OCI-LY7 (cell line): Measurements from ENCODE around the gene SRR. TPM values are rescaled to one million over a fixed set of nuclear protein-coding genes. Genes with fewer than 3 reads are reported as not detected.

Source experiments
- BruUV-seq: library from RNA; stranded (reverse); fragments of 400-500 nt; replicated peaks from 2 replicates; lab custom pipeline; 2021; lab: Mats Ljungman, UMichigan
- CTCF ChIA-PET: fragments of 300-600 bp; sonication (Branson Sonifier 250); formaldehyde crosslinking; loops from one replicate; lab custom pipeline; 2022; ENCODE audit warnings: antibody characterized with exemption; ENCODE audit not compliant: unreplicated experiment; lab: Charles Lee
- POLR2A ChIA-PET: fragments of 300-600 bp; sonication (Branson Sonifier 250); formaldehyde crosslinking; loops from one replicate; lab custom pipeline; 2022; ENCODE audit warnings: antibody characterized with exemption; lab: Charles Lee
- DNase-seq: peaks from one replicate; pipeline ENCODE4 v3.0.0-alpha.2; 2015; ENCODE audit warnings: low spot score
- H2AFZ ChIP-seq: fragments of 200-600 bp; sonication (generic), shearing (Covaris generic); 2 replicates; pipeline ENCODE4 v1.6.1; 2014; ENCODE audit warnings: mild to moderate bottlenecking, antibody characterized with exemption, low read length, moderate library complexity
- H3K27ac ChIP-seq: fragments of 200-600 bp; sonication (generic); 2 replicates; pipeline ENCODE4 v1.5.1; 2014; ENCODE audit warnings: mixed run types, low read depth, mild to moderate bottlenecking, moderate library complexity, low read length, inconsistent platforms; ENCODE audit not compliant: poor library complexity, severe bottlenecking
- H3K36me3 ChIP-seq: fragments of 200-600 bp; sonication (generic); 2 replicates; pipeline ENCODE4 v1.6.1; 2014; ENCODE audit warnings: mild to moderate bottlenecking, antibody characterized with exemption, low read length, moderate library complexity, mixed read lengths; ENCODE audit not compliant: insufficient read depth
- H3K4me1 ChIP-seq: fragments of 200-600 bp; sonication (generic); 2 replicates; pipeline ENCODE4 v1.5.1; 2014; ENCODE audit warnings: mild to moderate bottlenecking, low read length; ENCODE audit not compliant: insufficient read depth, poor library complexity, severe bottlenecking
- H3K4me2 ChIP-seq: fragments of 200-600 bp; sonication (generic); 2 replicates; pipeline ENCODE4 v1.6.1; 2014; ENCODE audit warnings: mild to moderate bottlenecking, low read length
- H3K4me3 ChIP-seq: fragments of 200-600 bp; sonication (generic); 2 replicates; pipeline ENCODE4 v1.5.1; 2014; ENCODE audit warnings: mild to moderate bottlenecking, low read depth, low read length; ENCODE audit not compliant: poor library complexity, severe bottlenecking
- H3K79me2 ChIP-seq: fragments of 200-600 bp; sonication (generic); 2 replicates; pipeline ENCODE4 v1.6.1; 2016; ENCODE audit warnings: low read depth, mild to moderate bottlenecking, low read length, moderate library complexity, mixed read lengths; ENCODE audit not compliant: insufficient read depth
- H3K9me2 ChIP-seq: fragments of 200-600 bp; sonication (generic); 2 replicates; pipeline ENCODE4 v1.6.1; 2016; ENCODE audit warnings: mild to moderate bottlenecking, low read length, mixed read lengths; ENCODE audit not compliant: insufficient read depth
- H3K9me3 ChIP-seq: fragments of 200-600 bp; sonication (generic); 2 replicates; pipeline ENCODE4 v1.6.1; 2014; ENCODE audit warnings: mild to moderate bottlenecking, mixed run types, low read length, mixed read lengths
- H4K20me1 ChIP-seq: fragments of 200-600 bp; sonication (generic); 2 replicates; pipeline ENCODE4 v1.6.1; 2014; ENCODE audit warnings: mild to moderate bottlenecking, antibody characterized with exemption, low read length, moderate library complexity, mixed read lengths; ENCODE audit not compliant: insufficient read depth
- EZH2phosphoT487 ChIP-seq: fragments of 200-600 bp; sonication (generic); IDR thresholded peaks from 2 replicates; pipeline ENCODE4 v1.6.1; 2018; ENCODE audit warnings: low read depth, borderline replicate concordance, mild to moderate bottlenecking, mixed run types, antibody characterized with exemption, low read length, moderate library complexity, mixed read lengths
- intact Hi-C: fragments of 100-400 bp; cut with micrococcal nuclease; formaldehyde crosslinking; loops from one replicate; pipeline ENCODE4 v1.10.0; 2022; ENCODE audit not compliant: unreplicated experiment
- total RNA-seq, 2 experiments: library from RNA; depleted of rRNA in 1 of 2; stranded (reverse); fragments of >200 nt in 1 of 2; shearing (Covaris generic) in 1 of 2; gene quantifications; 2 replicates each; pipeline ENCODE4 v1.2.3, GENCODE V29; 2014 to 2022
- TF ChIP-seq, protein P1 (sequence below): fragments of 200-600 bp; sonication (generic); conservative IDR thresholded peaks from 2 replicates; pipeline ENCODE4 v1.5.1; 2014; ENCODE audit warnings: mild to moderate bottlenecking, antibody characterized with exemption, low read length, moderate library complexity, mixed read lengths

Gene SRR
- total RNA-seq, 2 experiments from 2014 or later: 3.8 to 12.1 TPM

DNA sequence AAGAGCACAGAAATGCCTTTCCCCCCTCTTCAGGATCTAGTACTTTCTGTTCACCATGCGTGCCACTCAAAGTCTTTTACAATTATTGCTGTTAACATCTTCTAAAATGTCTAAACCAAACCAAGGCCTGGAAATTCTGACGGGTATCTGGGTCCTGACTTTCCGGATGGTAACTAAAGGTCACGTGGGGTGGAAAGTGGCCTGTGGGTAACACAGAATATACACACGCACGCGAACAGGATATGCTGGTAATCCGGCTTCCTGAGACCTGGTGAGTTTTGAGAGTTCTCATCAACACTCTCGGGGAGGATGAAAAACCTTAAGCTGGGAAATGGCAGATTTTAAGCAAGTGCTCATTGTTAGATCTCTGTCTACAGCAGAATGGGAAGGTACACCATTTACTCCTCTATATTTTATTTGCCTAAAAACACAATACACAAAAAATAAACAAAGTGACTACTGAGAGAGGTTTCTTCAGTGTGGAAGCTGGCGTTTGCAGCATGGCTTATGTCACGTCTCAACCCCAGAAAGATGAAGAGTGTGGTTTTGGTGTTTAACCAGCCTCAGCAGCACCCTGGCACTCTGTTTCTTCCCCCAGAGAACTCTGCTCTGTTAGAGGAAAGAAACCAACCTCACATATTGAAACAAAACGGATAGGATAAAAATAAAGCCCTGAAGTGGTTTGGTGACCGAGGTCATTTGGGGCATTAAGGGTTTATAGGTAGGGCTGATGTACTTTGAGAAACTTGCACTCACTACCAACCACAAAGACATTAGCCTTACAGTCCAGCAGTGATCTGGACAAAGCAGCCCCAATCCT is 37.5 kb upstream of the SRR start:
- no peaks in the 10 kb centered on the region for H4K20me1 ChIP-seq
- no TSS peak for BruUV-seq
- H2AFZ ChIP-seq: no peak overlapping the region
- H3K79me2 ChIP-seq: no peaks in the 10 kb centered on the region
- H3K4me1 ChIP-seq: peaks cover 3% of the 10 kb centered on the region
- H3K9me2 ChIP-seq: no peaks in the 10 kb centered on the region
- H3K4me2 ChIP-seq: peak overlapping the region; percentile 7; the same call in 1 of the 2 replicates
- H3K4me3 ChIP-seq: no peak overlapping the region
- intact Hi-C loops: no loop called here
- no peaks in the 10 kb centered on the region for H3K9me3 ChIP-seq
- ChIA-PET CTCF (no interaction called here), POLR2A (no interaction called here)
- DNase-seq: no peak
- H3K27ac ChIP-seq: no peak overlapping the region
- no peak for TF ChIP-seq EZH2phosphoT487
- TF ChIP-seq, protein P1, sequence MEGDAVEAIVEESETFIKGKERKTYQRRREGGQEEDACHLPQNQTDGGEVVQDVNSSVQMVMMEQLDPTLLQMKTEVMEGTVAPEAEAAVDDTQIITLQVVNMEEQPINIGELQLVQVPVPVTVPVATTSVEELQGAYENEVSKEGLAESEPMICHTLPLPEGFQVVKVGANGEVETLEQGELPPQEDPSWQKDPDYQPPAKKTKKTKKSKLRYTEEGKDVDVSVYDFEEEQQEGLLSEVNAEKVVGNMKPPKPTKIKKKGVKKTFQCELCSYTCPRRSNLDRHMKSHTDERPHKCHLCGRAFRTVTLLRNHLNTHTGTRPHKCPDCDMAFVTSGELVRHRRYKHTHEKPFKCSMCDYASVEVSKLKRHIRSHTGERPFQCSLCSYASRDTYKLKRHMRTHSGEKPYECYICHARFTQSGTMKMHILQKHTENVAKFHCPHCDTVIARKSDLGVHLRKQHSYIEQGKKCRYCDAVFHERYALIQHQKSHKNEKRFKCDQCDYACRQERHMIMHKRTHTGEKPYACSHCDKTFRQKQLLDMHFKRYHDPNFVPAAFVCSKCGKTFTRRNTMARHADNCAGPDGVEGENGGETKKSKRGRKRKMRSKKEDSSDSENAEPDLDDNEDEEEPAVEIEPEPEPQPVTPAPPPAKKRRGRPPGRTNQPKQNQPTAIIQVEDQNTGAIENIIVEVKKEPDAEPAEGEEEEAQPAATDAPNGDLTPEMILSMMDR: no peak
- H3K36me3 ChIP-seq: peaks cover 22% of the 10 kb centered on the region; the same call in 1 of the 2 replicates

DNA sequence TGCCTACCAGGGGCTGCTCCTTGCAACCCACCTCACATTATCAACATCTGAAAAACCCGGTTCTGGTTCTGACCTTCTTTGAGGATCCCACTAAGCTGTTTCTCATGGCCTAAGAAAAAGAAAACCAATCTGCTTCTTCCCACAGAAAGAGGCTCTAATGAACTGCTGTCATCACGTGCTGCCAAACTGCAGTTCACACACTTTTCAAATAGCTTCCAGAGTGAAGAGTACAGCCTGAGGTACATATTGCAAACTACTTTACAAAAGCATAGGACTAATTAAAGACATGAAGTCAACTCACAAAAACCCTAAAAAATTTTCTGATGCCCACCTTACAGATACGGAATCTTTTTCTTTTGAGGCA is 36.9 kb upstream of the SRR start:
- intact Hi-C loops: no loop called here
- no peak overlapping the region for H2AFZ ChIP-seq
- ChIA-PET CTCF (no interaction called here), POLR2A (no interaction called here)
- no peaks in the 10 kb centered on the region for H4K20me1 ChIP-seq
- H3K79me2 ChIP-seq: no peaks in the 10 kb centered on the region
- H3K9me2 ChIP-seq: no peaks in the 10 kb centered on the region
- no peak overlapping the region for H3K4me3 ChIP-seq
- no peak overlapping the region; the same call in 1 of the 2 replicates for H3K4me2 ChIP-seq
- H3K4me1 ChIP-seq: peaks cover 3% of the 10 kb centered on the region
- DNase-seq: no peak
- no peaks in the 10 kb centered on the region for H3K9me3 ChIP-seq
- H3K27ac ChIP-seq: no peak overlapping the region
- peaks cover 17% of the 10 kb centered on the region; the same call in 1 of the 2 replicates for H3K36me3 ChIP-seq
- BruUV-seq: no TSS peak
- TF ChIP-seq, protein P1: no peak
- TF ChIP-seq EZH2phosphoT487: no peak

DNA sequence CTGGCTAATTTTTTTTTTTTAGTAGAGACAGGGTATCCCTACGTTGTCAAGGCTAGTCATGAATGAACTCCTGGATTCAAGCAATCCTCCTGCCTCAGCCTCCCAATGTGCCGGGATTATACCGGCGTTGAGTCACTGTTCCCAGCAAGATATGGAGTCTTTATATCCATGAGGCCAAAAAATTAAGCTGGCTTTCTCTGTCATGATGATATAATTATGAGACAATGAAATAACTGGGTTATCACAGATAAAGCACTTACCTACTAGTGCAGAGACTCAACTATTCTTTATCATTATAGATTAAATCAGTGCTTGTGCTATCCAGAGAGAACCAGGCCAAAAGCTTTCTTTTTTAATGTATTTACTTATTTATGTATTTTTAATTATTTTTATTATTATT is 36.4 kb upstream of the SRR start:
- no TSS peak for BruUV-seq

More for the DNA sequence above, 36.4 kb upstream of the SRR start:
- CTCF ChIA-PET: no interaction called here
- Histone ChIP-seq H3K4me2 (no peak overlapping the region), H3K79me2 (no peaks in the 10 kb centered on the region), H3K9me3 (no peaks in the 10 kb centered on the region), H4K20me1 (no peaks in the 10 kb centered on the region), H3K4me1 (peaks cover 3% of the 10 kb centered on the region), H3K36me3 (peaks cover 11% of the 10 kb centered on the region; the same call in 1 of the 2 replicates), H3K9me2 (no peaks in the 10 kb centered on the region), H2AFZ (no peak overlapping the region), H3K4me3 (no peak overlapping the region), H3K27ac (no peak overlapping the region)
- POLR2A ChIA-PET: no interaction called here
- TF ChIP-seq, protein P1: no peak
- no peak for TF ChIP-seq EZH2phosphoT487
- intact Hi-C loops: no loop called here
- DNase-seq: no peak
